Fibroblast of villous mesenchyme (primary cell): ENCODE data around the gene HIPK4. TPM values are rescaled to one million over a fixed set of nuclear protein-coding genes. Genes with fewer than 3 reads are reported as not detected.
"Not testable (repeated sequence)": the region's sequence is repeated elsewhere in the genome, so short reads cannot be mapped to it uniquely, and the experiment has no call there.

Experiments used
- DNase-seq: peaks from one replicate; pipeline ENCODE4 v3.0.0-alpha.2; 2010; ENCODE audit warnings: low read depth
- H3K4me3 ChIP-seq: 2 replicates; pipeline ENCODE4 v1.5.1; 2011; ENCODE audit warnings: low read depth, mild to moderate bottlenecking, low read length
- total RNA-seq: library from RNA; depleted of rRNA; stranded (reverse); fragments of >200 nt; gene quantifications from 2 replicates; pipeline ENCODE4 v1.2.3, GENCODE V29; 2012
- TF ChIP-seq, protein P1 (sequence below): IDR thresholded peaks from 2 replicates; pipeline ENCODE4 v1.5.1; 2012; ENCODE audit warnings: low read depth, mild to moderate bottlenecking, low read length; ENCODE audit not compliant: insufficient read depth

HIPK4 gene
- total RNA-seq, 1 donor: under 0.01 TPM

DNA sequence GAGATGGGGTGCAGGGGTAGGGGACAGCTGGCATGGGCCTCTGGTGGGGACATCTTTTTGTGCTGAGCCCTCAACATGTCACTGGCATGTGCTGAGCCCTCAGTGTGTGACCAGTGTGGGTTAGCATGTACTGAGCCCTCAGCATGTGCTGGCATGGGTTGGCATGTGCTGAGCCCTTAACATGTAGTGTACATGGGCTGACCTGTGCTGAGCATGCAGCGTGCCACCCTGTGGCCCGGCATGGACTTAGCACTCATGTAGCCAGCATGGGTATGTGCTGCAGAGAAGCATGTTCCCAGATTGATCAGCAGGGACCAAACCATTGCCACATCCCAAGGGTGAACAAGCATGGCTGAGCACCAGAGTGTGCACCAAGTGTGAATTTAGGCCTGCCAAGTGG is 11.5 kb downstream of the HIPK4 start:
- TF ChIP-seq, protein P1, sequence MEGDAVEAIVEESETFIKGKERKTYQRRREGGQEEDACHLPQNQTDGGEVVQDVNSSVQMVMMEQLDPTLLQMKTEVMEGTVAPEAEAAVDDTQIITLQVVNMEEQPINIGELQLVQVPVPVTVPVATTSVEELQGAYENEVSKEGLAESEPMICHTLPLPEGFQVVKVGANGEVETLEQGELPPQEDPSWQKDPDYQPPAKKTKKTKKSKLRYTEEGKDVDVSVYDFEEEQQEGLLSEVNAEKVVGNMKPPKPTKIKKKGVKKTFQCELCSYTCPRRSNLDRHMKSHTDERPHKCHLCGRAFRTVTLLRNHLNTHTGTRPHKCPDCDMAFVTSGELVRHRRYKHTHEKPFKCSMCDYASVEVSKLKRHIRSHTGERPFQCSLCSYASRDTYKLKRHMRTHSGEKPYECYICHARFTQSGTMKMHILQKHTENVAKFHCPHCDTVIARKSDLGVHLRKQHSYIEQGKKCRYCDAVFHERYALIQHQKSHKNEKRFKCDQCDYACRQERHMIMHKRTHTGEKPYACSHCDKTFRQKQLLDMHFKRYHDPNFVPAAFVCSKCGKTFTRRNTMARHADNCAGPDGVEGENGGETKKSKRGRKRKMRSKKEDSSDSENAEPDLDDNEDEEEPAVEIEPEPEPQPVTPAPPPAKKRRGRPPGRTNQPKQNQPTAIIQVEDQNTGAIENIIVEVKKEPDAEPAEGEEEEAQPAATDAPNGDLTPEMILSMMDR: no peak
- DNase-seq: no peak
- no peak overlapping the region for H3K4me3 ChIP-seq

DNA sequence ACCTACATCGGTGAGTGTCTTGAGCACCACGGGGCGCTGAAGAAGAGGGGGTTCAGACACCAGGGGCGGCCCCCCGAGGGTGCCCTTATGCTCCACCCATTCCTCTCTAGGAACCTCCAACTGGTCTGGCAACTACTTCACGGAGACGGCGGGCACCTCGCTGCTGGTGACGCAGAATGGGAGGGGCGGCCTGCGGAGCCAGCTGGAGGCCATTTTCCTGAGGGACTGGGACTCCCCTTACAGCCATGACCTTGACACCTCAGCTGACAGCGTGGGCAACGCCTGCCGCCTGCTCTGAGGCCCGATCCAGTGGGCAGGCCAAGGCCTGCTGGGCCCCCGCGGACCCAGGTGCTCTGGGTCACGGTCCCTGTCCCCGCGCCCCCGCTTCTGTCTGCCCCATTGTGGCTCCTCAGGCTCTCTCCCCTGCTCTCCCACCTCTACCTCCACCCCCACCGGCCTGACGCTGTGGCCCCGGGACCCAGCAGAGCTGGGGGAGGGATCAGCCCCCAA is 12.1 kb downstream of the HIPK4 start:
- TF ChIP-seq, protein P1: no peak
- no peak overlapping the region for H3K4me3 ChIP-seq
- DNase-seq: no peak

DNA sequence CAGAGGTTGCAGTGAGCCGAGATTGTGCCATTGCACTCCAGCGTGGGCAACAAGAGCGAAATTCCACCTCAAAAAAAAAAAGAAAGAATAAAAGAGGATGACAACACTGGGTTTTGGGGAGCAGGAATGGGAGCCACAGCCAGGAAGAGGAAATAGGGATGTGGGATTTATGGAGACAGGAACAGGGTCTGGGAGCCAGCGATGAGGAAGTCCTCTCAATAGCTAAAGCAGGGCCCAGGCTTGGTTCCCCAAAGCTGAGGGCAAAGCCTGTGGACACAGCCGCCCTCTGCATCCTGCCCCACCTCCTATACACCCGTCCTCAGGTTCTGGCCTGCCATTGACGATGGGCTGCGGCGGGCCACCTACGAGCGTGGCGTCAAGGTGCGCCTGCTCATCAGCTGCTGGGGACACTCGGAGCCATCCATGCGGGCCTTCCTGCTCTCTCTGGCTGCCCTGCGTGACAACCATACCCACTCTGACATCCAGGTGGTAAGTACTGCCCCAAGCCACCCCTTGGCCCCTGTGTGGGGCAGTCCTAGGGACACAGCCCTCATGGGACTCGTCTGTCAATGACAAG is 13.6 kb downstream of the HIPK4 start:
- no peak overlapping the region for H3K4me3 ChIP-seq
- no peak for DNase-seq
- TF ChIP-seq, protein P1: no peak

DNA sequence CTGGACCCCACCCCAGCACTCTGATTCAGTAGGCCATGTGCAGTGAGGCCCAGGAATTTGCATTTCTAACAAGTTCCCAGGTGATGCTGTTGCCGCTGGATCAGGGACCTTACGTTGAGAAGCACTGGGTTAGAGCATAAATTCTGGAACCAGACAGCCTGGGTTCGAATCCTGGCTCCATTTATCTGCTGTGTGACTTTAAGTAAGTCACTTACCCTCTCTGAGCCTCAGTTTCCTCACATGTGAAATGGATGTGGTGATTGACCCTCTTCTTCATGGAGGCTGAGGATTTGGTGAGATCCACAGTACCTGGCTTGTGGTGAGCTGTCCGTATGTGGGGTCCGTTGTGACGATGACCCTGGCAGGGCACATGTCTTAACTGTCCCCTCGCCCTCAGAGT is 15.9 kb downstream of the HIPK4 start:
- TF ChIP-seq, protein P1: no peak
- DNase-seq: no peak
- no peak overlapping the region for H3K4me3 ChIP-seq

DNA sequence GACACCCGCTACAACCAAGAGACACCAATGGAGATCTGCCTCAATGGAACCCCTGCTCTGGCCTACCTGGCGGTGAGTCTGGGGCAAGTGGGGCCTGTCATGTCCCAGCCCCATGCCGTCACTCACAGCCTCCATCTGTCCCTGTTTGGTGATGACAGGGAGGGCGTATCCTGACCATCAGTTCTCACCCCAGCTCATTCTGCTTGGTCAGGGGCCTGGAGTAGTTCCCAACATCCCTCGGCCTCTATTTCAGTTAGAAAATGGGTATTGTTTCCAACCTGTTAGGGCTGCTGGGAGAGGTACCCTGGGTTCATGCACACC is 18.2 kb downstream of the HIPK4 start:
- TF ChIP-seq, protein P1: no peak
- H3K4me3 ChIP-seq: no peak overlapping the region
- DNase-seq: no peak

DNA sequence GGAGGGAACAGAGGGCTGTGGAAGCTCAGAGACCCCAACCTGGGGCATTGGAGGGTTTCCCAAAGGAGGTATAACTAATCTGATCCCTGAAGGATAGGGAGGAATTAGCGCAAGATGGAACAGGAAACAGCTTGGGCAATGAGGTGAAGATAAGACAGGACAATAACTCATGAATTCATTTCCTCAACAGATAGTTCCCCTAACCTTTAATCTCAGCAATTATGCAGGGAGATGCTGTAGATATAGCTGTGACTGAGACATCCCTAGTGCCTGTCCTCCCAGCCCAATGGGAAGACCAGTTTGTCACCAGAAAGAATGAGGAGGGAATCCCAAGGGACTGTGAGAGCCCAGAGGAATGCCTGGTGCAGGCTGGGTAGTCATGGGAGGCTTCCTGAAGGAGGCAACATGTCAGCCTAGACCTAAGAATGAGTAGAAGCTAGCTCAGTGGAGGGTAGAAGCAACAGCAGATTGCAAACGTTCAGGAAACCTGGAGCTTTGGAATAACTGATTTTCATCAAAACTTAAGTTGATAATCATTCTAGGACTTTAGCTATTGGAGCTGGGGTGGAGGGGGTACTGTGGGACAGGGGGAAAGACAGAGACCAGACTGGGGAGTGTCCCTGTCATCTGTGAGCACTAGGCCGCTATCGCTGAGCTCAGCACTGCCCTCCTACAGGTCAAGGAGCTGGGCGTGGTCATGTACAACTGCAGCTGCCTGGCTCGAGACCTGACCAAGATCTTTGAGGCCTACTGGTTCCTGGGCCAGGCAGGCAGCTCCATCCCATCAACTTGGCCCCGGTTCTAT is 18.8 kb downstream of the HIPK4 start:
- H3K4me3 ChIP-seq: no peak overlapping the region
- no peak for DNase-seq
- TF ChIP-seq, protein P1: no peak

DNA sequence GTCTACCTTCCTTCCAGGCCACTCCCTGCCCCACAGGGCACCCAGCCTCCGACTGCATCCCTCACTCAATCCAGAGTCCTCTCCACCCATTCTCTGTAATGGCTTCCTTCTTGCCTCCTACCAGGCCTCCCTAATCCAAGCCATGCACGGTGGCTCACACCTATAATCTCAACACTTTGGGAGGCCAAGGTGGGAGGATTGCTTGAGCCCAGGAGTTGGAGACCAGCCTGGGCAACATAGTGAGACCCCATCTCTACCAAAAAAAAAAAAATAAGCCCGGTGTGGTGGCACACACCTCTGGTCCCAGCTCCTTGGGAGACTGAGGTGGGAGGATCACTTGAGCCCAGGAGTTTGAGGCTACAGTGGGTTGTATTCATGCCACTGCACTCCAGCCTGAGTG is 19.7 kb downstream of the HIPK4 start:
- not testable (repeated sequence) for DNase-seq, H3K4me3 ChIP-seq
